A673 (cell line): ENCODE data around the gene ANGPT4. TPM values are rescaled to one million over a fixed set of nuclear protein-coding genes. Genes with fewer than 3 reads are reported as not detected.

ENCODE experiments used
- BruUV-seq: library from RNA; stranded (reverse); fragments of 400-500 nt; replicated peaks from 2 replicates; lab custom pipeline; 2021; lab: Mats Ljungman, UMichigan
- CTCF ChIA-PET: fragments of 300-600 bp; sonication (Branson Sonifier 250); formaldehyde crosslinking; loops from one replicate; lab custom pipeline; 2022; ENCODE audit warnings: antibody characterized with exemption; lab: Charles Lee
- POLR2A ChIA-PET: fragments of 300-600 bp; sonication (Branson Sonifier 250); formaldehyde crosslinking; loops from one replicate; lab custom pipeline; 2022; ENCODE audit warnings: antibody characterized with exemption; ENCODE audit not compliant: low non-redundant PET; lab: Charles Lee
- DNase-seq: peaks from one replicate; pipeline ENCODE4 v3.0.0-alpha.2; 2015; ENCODE audit warnings: low spot score
- H3K27ac ChIP-seq: fragments of 200-600 bp; sonication (generic); 2 replicates; pipeline ENCODE4 v1.5.1; 2016; ENCODE audit warnings: mixed run types, low read depth, mild to moderate bottlenecking, mixed read lengths, antibody characterized with exemption, low read length; ENCODE audit not compliant: poor library complexity, severe bottlenecking
- H3K27me3 ChIP-seq: fragments of 200-600 bp; sonication (generic); replicated peaks from 2 replicates; pipeline ENCODE4 v1.6.1; 2017; ENCODE audit warnings: mixed run types, low read depth, mild to moderate bottlenecking, mixed read lengths, antibody characterized with exemption, low read length; ENCODE audit not compliant: insufficient read depth, poor library complexity
- H3K36me3 ChIP-seq: fragments of 200-600 bp; sonication (generic); 2 replicates; pipeline ENCODE4 v1.6.1; 2016; ENCODE audit warnings: mixed run types, mild to moderate bottlenecking, mixed read lengths, antibody characterized with exemption, low read length; ENCODE audit not compliant: insufficient read depth, poor library complexity, severe bottlenecking
- H3K4me1 ChIP-seq: fragments of 200-600 bp; sonication (generic); 2 replicates; pipeline ENCODE4 v1.6.1; 2017; ENCODE audit warnings: mixed run types, mild to moderate bottlenecking, mixed read lengths, antibody characterized with exemption, low read length; ENCODE audit not compliant: insufficient read depth, poor library complexity, severe bottlenecking
- H3K4me3 ChIP-seq: fragments of 200-600 bp; sonication (generic); 2 replicates; pipeline ENCODE4 v1.5.1; 2016; ENCODE audit warnings: low read depth, mixed run types, mild to moderate bottlenecking, mixed read lengths, low read length; ENCODE audit not compliant: poor library complexity, severe bottlenecking
- H3K9me3 ChIP-seq: fragments of 200-600 bp; sonication (generic); 2 replicates; pipeline ENCODE4 v1.6.1; 2016; ENCODE audit warnings: mixed run types, low read depth, mild to moderate bottlenecking, mixed read lengths, antibody characterized with exemption, low read length; ENCODE audit not compliant: poor library complexity, severe bottlenecking
- EZH2 ChIP-seq: fragments of 200-600 bp; sonication (generic); IDR thresholded peaks from 2 replicates; pipeline ENCODE4 v1.6.1; 2017; ENCODE audit warnings: borderline replicate concordance, low read depth, mild to moderate bottlenecking, mixed read lengths, antibody characterized with exemption, low read length; ENCODE audit not compliant: poor library complexity, severe bottlenecking
- intact Hi-C: fragments of 100-400 bp; cut with micrococcal nuclease; formaldehyde crosslinking; loops from one replicate; pipeline ENCODE4 v1.10.0; 2022; ENCODE audit not compliant: unreplicated experiment
- total RNA-seq: library from RNA; stranded (reverse); gene quantifications from 2 replicates; pipeline ENCODE4 v1.2.3, GENCODE V29; 2021
- TF ChIP-seq, protein P1 (sequence below): fragments of 300-800, 200-600 bp; sonication (generic); conservative IDR thresholded peaks from 2 replicates; pipeline ENCODE4 v1.5.1; 2017; ENCODE audit warnings: low read depth, mild to moderate bottlenecking, antibody characterized with exemption, low read length, moderate library complexity, mixed read lengths

The ANGPT4 gene
- total RNA-seq, 1 experiment from 2014 or later: not detected

DNA sequence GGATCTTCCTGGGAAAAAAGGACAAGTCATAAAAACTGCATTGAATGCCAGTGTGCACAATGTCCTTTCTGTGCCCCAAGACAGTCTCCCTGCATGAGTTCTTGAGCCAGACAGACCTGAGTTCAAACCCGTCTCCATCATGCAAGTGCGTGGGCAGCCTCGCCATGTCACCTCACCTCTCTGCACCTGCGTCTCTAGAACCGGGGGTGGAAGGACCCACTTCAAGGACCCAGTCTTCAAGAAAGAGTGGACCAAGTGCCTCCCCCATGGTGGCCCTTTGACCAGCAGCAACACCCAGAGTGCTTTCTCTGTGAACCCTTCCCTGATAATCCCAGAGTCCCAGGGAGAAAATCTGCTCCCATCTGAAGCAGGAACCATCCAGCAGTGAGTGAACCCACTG lies 23.5 kb upstream of the ANGPT4 start:
- intact Hi-C loops: no loop called here
- BruUV-seq: no TSS peak
- DNase-seq: no peak
- Histone ChIP-seq H3K9me3 (no peaks in the 10 kb centered on the region), H3K36me3 (no peaks in the 10 kb centered on the region), H3K27me3 (peaks cover 16% of the 10 kb centered on the region), H3K4me1 (no peaks in the 10 kb centered on the region), H3K4me3 (no peak overlapping the region), H3K27ac (no peak overlapping the region)
- TF ChIP-seq EZH2: no peak
- TF ChIP-seq, protein P1, sequence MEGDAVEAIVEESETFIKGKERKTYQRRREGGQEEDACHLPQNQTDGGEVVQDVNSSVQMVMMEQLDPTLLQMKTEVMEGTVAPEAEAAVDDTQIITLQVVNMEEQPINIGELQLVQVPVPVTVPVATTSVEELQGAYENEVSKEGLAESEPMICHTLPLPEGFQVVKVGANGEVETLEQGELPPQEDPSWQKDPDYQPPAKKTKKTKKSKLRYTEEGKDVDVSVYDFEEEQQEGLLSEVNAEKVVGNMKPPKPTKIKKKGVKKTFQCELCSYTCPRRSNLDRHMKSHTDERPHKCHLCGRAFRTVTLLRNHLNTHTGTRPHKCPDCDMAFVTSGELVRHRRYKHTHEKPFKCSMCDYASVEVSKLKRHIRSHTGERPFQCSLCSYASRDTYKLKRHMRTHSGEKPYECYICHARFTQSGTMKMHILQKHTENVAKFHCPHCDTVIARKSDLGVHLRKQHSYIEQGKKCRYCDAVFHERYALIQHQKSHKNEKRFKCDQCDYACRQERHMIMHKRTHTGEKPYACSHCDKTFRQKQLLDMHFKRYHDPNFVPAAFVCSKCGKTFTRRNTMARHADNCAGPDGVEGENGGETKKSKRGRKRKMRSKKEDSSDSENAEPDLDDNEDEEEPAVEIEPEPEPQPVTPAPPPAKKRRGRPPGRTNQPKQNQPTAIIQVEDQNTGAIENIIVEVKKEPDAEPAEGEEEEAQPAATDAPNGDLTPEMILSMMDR: no peak
- CTCF ChIA-PET: no interaction called here
- POLR2A ChIA-PET: no interaction called here

DNA sequence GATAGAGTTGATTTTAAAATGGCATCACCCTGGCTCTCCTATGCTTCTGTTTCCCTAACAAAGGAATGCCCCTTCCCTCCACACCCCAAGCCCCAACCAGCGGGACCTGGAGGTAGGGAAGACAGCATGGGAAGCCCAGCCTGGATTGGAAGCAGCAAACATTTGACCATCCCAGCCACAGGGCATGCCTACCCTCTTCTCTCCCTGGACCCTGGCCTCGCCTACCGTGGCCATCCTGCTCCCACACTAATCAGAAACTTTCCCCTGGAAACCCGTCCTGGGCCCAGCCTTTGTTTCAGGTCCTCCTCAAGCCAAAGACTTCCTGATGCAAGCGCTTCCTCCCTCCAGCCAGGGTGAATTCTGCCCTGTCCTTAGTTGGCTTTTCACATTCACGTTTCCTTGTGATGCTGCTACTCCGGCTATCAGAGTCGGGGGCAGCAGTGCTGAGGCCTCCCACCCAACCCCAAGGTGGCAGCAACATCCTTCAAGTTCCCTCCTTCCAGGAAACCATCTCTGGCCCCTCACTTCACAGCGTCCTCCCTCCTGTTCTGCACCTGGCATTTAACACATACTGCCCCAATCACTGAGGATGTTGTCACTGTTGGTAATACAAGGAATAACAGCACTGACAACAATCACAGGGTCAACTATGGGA lies 18.2 kb upstream of the ANGPT4 start:
- no peaks in the 10 kb centered on the region for H3K36me3 ChIP-seq
- TF ChIP-seq, protein P1: no peak
- no peaks in the 10 kb centered on the region for H3K27me3 ChIP-seq
- ChIA-PET POLR2A (no interaction called here), CTCF (no interaction called here)
- BruUV-seq: no TSS peak
- no peak overlapping the region for H3K27ac ChIP-seq
- no peaks in the 10 kb centered on the region for H3K4me1 ChIP-seq
- intact Hi-C loops: no loop called here
- H3K9me3 ChIP-seq: peaks cover 20% of the 10 kb centered on the region
- no peak for DNase-seq
- H3K4me3 ChIP-seq: no peak overlapping the region

DNA sequence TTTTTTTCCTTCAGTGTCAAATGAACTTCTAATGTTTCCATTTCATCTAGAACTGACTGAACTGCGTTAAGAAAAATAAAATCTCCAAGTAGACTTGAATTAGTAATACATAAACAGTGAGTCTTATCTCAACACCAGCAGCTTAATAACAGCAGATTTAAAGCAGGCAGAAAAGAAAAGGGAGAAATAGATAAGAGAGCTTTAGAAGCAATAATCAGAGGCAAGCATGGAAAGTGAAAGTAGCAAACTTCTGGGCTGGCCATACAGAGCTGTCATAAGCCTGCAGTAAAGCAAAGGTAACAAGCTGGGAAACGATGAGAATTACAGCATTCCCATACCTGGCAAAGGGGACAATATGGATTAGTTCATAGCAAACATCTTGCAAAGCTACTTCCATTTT lies 16.9 kb upstream of the ANGPT4 start:
- no peaks in the 10 kb centered on the region for H3K27me3 ChIP-seq
- H3K4me1 ChIP-seq: no peaks in the 10 kb centered on the region
- no peak overlapping the region for H3K27ac ChIP-seq
- ChIA-PET POLR2A (no interaction called here), CTCF (no interaction called here)
- H3K36me3 ChIP-seq: no peaks in the 10 kb centered on the region
- peaks cover 20% of the 10 kb centered on the region for H3K9me3 ChIP-seq
- BruUV-seq: no TSS peak
- intact Hi-C loops: no loop called here
- DNase-seq: no peak
- TF ChIP-seq, protein P1: no peak
- no peak for TF ChIP-seq EZH2
- H3K4me3 ChIP-seq: no peak overlapping the region
